ENCODE data around the gene RALGDS. TPM values are rescaled to one million over a fixed set of nuclear protein-coding genes. Genes with fewer than 3 reads are reported as not detected.

RALGDS gene
- total RNA-seq, 1 donor from 2014 or later = 29.2 TPM

- H3K36me3 Mint-ChIP-seq (ENCODE audit: low read depth) = peaks cover 39% of the 10 kb centered on the region
- TF ChIP-seq CTCF (IDR thresholded peaks at IDR 0.05) = no peak
- H3K4me3 Mint-ChIP-seq = no peak overlapping the region
- H3K27me3 Mint-ChIP-seq = no peaks in the 10 kb centered on the region
- POLR2A ChIA-PET = no interaction called here
- no peak overlapping the region for H3K27ac Mint-ChIP-seq
- H3K4me1 Mint-ChIP-seq = peaks cover 19% of the 10 kb centered on the region
- intact Hi-C loops (cut with micrococcal nuclease) = no loop called here
- no peaks in the 10 kb centered on the region for H3K9me3 Mint-ChIP-seq
- DNase-seq = no peak
- CTCF ChIA-PET = no interaction called here
- no peak for ATAC-seq (ENCODE audit: low read depth)
Observed at GRCh38 chr9:133058550-133059320, 62.3 kb downstream of the RALGDS start.

- Mint-ChIP-seq H3K27ac (no peak overlapping the region), H3K36me3 (ENCODE audit: low read depth) (peaks cover 46% of the 10 kb centered on the region), H3K4me1 (peaks cover 19% of the 10 kb centered on the region), H3K4me3 (no peak overlapping the region), H3K9me3 (no peaks in the 10 kb centered on the region), H3K27me3 (no peaks in the 10 kb centered on the region)
- intact Hi-C loops (cut with micrococcal nuclease) = no loop called here
- no peak for TF ChIP-seq CTCF (IDR thresholded peaks at IDR 0.05)
- DNase-seq (no peak), ATAC-seq (ENCODE audit: low read depth) (no peak)
- CTCF ChIA-PET = no interaction called here
- POLR2A ChIA-PET = no interaction called here
Observed at GRCh38 chr9:133058071-133058470, 63.0 kb downstream of the RALGDS start.

GRCh38 chr9:133057553-133057952, 63.5 kb downstream of the RALGDS start:
- Mint-ChIP-seq H3K4me1 (peaks cover 19% of the 10 kb centered on the region), H3K27ac (no peak overlapping the region), H3K36me3 (ENCODE audit: low read depth) (peaks cover 48% of the 10 kb centered on the region), H3K27me3 (no peaks in the 10 kb centered on the region), H3K4me3 (no peak overlapping the region), H3K9me3 (no peaks in the 10 kb centered on the region)
- ChIA-PET POLR2A (no interaction called here), CTCF (no interaction called here)
- ATAC-seq (ENCODE audit: low read depth) = no peak
- intact Hi-C loops (cut with micrococcal nuclease) = no loop called here
- DNase-seq = no peak
- no peak for TF ChIP-seq CTCF (IDR thresholded peaks at IDR 0.05)

- peaks cover 19% of the 10 kb centered on the region for H3K4me1 Mint-ChIP-seq
- ATAC-seq (ENCODE audit: low read depth) (no peak), DNase-seq (no peak)
- TF ChIP-seq CTCF (IDR thresholded peaks at IDR 0.05) = no peak
- intact Hi-C loops (cut with micrococcal nuclease) = no loop called here
- CTCF ChIA-PET = no interaction called here
- no peaks in the 10 kb centered on the region for H3K27me3 Mint-ChIP-seq
- POLR2A ChIA-PET = no interaction called here
- no peak overlapping the region for H3K4me3 Mint-ChIP-seq
- H3K27ac Mint-ChIP-seq = no peak overlapping the region
- H3K36me3 Mint-ChIP-seq (ENCODE audit: low read depth) = peaks cover 53% of the 10 kb centered on the region
- H3K9me3 Mint-ChIP-seq = no peaks in the 10 kb centered on the region
Observed at GRCh38 chr9:133057006-133057405, 64.0 kb downstream of the RALGDS start.

GRCh38 chr9:133056533-133056932, 64.5 kb downstream of the RALGDS start:
- Mint-ChIP-seq H3K9me3 (no peaks in the 10 kb centered on the region), H3K27me3 (no peaks in the 10 kb centered on the region), H3K36me3 (ENCODE audit: low read depth) (peaks cover 57% of the 10 kb centered on the region), H3K4me3 (no peak overlapping the region), H3K27ac (no peak overlapping the region), H3K4me1 (peaks cover 19% of the 10 kb centered on the region)
- intact Hi-C loops (cut with micrococcal nuclease) = no loop called here
- ATAC-seq (ENCODE audit: low read depth) = no peak
- no peak for DNase-seq
- CTCF ChIA-PET = no interaction called here
- TF ChIP-seq CTCF (IDR thresholded peaks at IDR 0.05) = no peak
- POLR2A ChIA-PET = no interaction called here
